CD4-positive, alpha-beta T cell treated with Interleukin-6 at 100 ng/mL for 8 hours (primary cell): ENCODE measurements around the gene SEBOX.

ENCODE experiments used
- DNase-seq: peaks from one replicate; pipeline ENCODE4 v3.0.0-alpha.2; 2020; ENCODE audit warnings: mixed read lengths, low spot score

The SEBOX gene

GRCh38 chr17:28318759-28319597 lies 46.0 kb downstream of the SEBOX start, which contains the start of gene TMEM97:
Gene TMEM97 (plus strand): TSS chr17:28319200. CDS start chr17:28319240, 40 bp downstream.
- DNase-seq, result peak; percentile 94

DNA sequence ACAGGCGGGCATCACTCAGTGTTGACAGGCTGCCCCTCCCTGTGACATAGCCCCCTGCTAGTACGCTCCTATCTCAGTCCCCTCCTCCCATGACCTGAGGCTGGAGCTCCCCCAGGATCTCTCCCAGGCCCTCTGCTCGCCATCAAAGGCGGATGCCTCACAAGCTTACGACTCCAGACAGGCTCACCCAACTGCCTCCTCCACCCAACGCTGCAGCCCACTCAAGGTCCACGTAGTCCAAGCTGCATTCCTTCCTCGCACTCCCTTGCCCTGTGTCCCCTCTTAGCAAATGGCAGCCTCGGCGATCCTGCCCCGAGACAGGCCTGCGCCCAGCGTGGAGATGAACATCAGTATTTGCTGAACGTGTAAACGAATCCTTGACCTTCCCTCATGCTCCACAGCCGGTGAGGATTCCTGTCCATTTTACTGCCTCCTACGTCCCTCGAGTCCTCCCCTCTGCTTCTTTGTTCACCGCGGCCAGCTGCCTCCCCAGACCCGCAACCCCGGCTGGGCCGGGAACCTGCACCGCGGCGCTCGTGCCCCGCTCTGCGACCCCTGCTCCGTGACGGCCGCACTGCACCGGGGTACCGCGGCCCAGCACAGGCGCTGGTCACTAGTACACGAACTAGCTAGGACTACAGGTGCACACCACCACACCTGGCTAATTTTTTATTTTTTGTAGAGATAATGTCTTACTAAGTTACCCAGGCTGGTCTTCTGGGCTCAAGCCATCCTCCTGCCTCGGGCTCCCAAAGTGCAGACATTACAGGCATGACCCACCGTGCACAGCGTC lies 46.8 kb downstream of the SEBOX start:
- DNase-seq, result no peak

DNA sequence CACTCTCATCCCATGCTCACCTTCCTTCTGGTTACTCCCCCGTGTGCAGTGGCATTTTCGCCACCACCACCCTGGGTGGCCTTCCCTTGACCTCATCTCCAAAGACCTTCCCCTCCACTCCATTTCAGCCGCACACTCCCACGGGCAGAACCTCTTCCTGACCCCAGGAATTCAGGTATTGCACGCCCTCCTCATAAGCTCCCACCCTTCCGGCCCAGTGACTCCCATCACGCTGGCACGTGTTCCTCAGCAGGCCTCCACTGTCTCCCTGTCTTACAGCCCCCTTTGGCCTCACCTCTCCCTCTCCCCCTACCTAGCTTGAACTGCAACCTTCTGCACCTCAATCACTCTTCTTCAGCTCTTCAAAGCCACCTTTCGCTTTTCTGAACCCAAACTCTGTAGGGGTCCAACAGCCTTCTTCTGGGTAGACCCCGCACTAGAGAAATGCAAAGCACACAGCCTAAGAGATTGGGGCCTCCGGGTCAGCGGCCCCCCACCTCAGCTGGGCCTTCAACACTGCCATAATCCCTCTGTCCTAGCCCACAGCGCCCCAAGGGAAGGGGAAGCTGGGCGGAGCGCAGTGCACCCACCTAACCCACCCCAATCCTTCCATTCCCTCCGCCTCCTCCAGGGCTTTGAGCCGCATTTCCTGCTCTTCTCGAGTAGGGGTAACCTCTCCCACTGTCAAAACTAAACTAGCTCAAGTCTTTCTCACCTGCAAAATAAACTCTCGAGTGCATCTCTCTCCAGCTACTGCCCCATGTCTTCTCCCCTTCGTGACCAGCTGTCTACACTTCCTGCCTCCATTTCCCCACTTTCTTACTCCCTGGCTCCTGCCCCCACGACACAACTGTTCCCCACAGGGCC lies 47.7 kb downstream of the SEBOX start:
- no peak for DNase-seq

GRCh38 chr17:28315846-28316705 lies 48.9 kb downstream of the SEBOX start:
- no peak for DNase-seq

DNA sequence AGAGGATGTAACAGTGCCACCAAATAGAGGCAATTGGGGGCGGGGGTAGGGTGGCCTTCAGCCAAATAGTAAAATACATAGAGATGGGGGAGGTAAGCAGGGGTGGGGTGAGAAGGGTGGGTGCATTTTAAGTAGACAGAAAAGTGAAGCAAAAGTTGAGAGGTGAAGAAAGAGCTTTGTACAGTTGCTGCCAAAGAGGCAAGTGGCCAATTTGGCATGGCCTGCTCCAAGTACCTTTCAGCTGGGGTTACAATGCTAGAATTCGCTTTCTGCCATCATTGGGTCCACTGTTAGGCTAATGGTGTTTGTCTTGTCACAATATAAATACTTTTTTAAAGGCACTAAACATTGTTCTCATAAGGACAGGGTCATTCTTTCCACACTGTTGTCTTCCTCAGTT lies 51.2 kb downstream of the SEBOX start:
- no peak for DNase-seq
